B cell (primary cell): Measurements from ENCODE around the gene RMDN2. TPM values are rescaled to one million over a fixed set of nuclear protein-coding genes. Genes with fewer than 3 reads are reported as not detected.

Experiments
- ATAC-seq: fragments of 200-7000 bp; cut with Tn5 transposase; one replicate; pipeline ENCODE4 v1.10.0; 2021; ENCODE audit warnings: low read depth, mild to moderate bottlenecking, moderate number of reproducible peaks, moderate library complexity
- CTCF ChIA-PET: fragments of 350-600 bp; sonication (Branson Sonifier 250); formaldehyde crosslinking; loops from one replicate; lab custom pipeline; 2021; ENCODE audit warnings: antibody characterized with exemption, inconsistent platforms; lab: Charles Lee
- POLR2A ChIA-PET: fragments of 350-600 bp; sonication (Branson Sonifier 250); formaldehyde crosslinking; loops from one replicate; lab custom pipeline; 2021; ENCODE audit warnings: antibody characterized with exemption; lab: Charles Lee
- DNase-seq: peaks from one replicate; pipeline ENCODE4 v3.0.0; 2013
- H2AFZ ChIP-seq: 2 replicates; pipeline ENCODE4 v1.6.1; 2012; ENCODE audit warnings: mild to moderate bottlenecking, low read depth, low read length; ENCODE audit not compliant: insufficient read depth, poor library complexity, severe bottlenecking
- H3K27ac ChIP-seq, 2 donors: 1 replicate in 1 of 2; 2 replicates in 1 of 2; pipeline ENCODE4 v1.5.1; 2012 to 2013; ENCODE audit warnings: low read length in 2 of 2, mild to moderate bottlenecking in 2 of 2, moderate library complexity in 1 of 2
- H3K27me3 ChIP-seq, 4 experiments: fragments of 200-600 bp in 1 of 4; sonication (generic) in 1 of 4; replicated peaks in 1 of 4; 1 replicate in 2 of 4; 2 replicates in 2 of 4; pipeline versions ENCODE4 v1.6.1 to v1.7.0; 2013 to 2016; ENCODE audit warnings: low read length in 3 of 4, mild to moderate bottlenecking in 2 of 4, mixed read lengths in 1 of 4, moderate library complexity in 1 of 4; ENCODE audit not compliant: insufficient read depth in 4 of 4, control insufficient read depth in 3 of 4; ENCODE audit errors: control extremely low read depth in 1 of 4
- H3K36me3 ChIP-seq, 2 experiments: replicated peaks in 1 of 2; 1 replicate in 1 of 2; 2 replicates in 1 of 2; pipeline versions ENCODE4 v1.6.1 to v1.7.1; 2013; ENCODE audit warnings: low read length in 1 of 2; ENCODE audit not compliant: insufficient read depth in 2 of 2, control insufficient read depth in 1 of 2; ENCODE audit errors: control extremely low read depth in 1 of 2, extremely low read depth in 1 of 2
- H3K4me1 ChIP-seq, 2 donors: fragments of 200-600 bp in 1 of 2; sonication (generic) in 1 of 2; 1 replicate in 1 of 2; 2 replicates in 1 of 2; pipeline versions ENCODE4 v1.5.1 to v1.6.1; 2013 to 2017; ENCODE audit warnings: low read length in 2 of 2; ENCODE audit not compliant: control insufficient read depth in 2 of 2, insufficient read depth in 2 of 2
- H3K4me2 ChIP-seq: replicated peaks from 2 replicates; pipeline ENCODE3; 2012; ENCODE audit warnings: mild to moderate bottlenecking, low read depth, low read length; ENCODE audit not compliant: poor library complexity, severe bottlenecking
- H3K4me3 ChIP-seq, 5 experiments: fragments of 200-600 bp in 1 of 5; sonication (generic) in 1 of 5; 1 replicate in 3 of 5; 2 replicates in 2 of 5; pipeline versions ENCODE4 v1.5.1 to v1.7.0; 2011 to 2016; ENCODE audit warnings: low read length in 4 of 5, mild to moderate bottlenecking in 4 of 5, low read depth in 2 of 5, control low read depth in 1 of 5, moderate library complexity in 1 of 5; ENCODE audit not compliant: insufficient read depth in 1 of 5; ENCODE audit errors: control extremely low read depth in 1 of 5, extremely low read depth in 1 of 5
- H3K79me2 ChIP-seq: fragments of 200-600 bp; sonication (generic); one replicate; pipeline ENCODE4 v1.6.0; 2016; ENCODE audit warnings: low read length; ENCODE audit not compliant: control insufficient read depth, insufficient read depth
- H3K9ac ChIP-seq: fragments of 200-600 bp; sonication (generic); 2 replicates; pipeline ENCODE4 v1.6.1; 2017; ENCODE audit warnings: mild to moderate bottlenecking, low read length, moderate library complexity
- H3K9me3 ChIP-seq, 3 donors: one replicate each; pipeline versions ENCODE4 v1.6.1 to v1.7.1; 2013; ENCODE audit warnings: low read length in 2 of 3; ENCODE audit not compliant: control insufficient read depth in 2 of 3, insufficient read depth in 1 of 3; ENCODE audit errors: control extremely low read depth in 1 of 3
- H4K20me1 ChIP-seq: 2 replicates; pipeline ENCODE4 v1.6.0; 2012; ENCODE audit warnings: mild to moderate bottlenecking, low read length; ENCODE audit not compliant: insufficient read depth, control insufficient read depth, poor library complexity, severe bottlenecking
- H3K27ac Mint-ChIP-seq: one replicate; pipeline ENCODE4 v1.8.0; 2021; ENCODE audit warnings: mixed read lengths
- H3K27me3 Mint-ChIP-seq: one replicate; pipeline ENCODE4 v1.8.0; 2021; ENCODE audit warnings: mixed read lengths
- H3K4me1 Mint-ChIP-seq: one replicate; pipeline ENCODE4 v1.8.0; 2021; ENCODE audit warnings: mixed read lengths
- H3K4me3 Mint-ChIP-seq: one replicate; pipeline ENCODE4 v1.8.0; 2021; ENCODE audit warnings: mixed read lengths
- H3K9me3 Mint-ChIP-seq: one replicate; pipeline ENCODE4 v1.8.0; 2022; ENCODE audit warnings: mixed read lengths; ENCODE audit not compliant: insufficient read depth
- CTCF ChIP-seq: fragments of 200-600 bp; IDR thresholded peaks from one replicate; pipeline ENCODE4 v1.8.0; 2022; ENCODE audit warnings: antibody characterized with exemption, mild to moderate bottlenecking
- EZH2 ChIP-seq: IDR thresholded peaks from 2 replicates; pipeline ENCODE4 v1.6.1; 2012; ENCODE audit warnings: borderline replicate concordance, low read depth, mild to moderate bottlenecking, moderate library complexity, low read length; ENCODE audit not compliant: insufficient read depth, poor library complexity, severe bottlenecking
- WGBS: methylation state at CpG from one replicate; pipeline ENCODE4 v1.1.5; 2013; ENCODE audit warnings: missing lambda C conversion rate; ENCODE audit not compliant: insufficient coverage; 5-methylcytosine and 5-hydroxymethylcytosine counted together
- intact Hi-C: fragments of 100-400 bp; cut with micrococcal nuclease; formaldehyde crosslinking; loops from one replicate; pipeline ENCODE4 v1.10.0; 2022
- polyA plus RNA-seq: library from polyadenylated mRNA; depleted of rRNA; stranded (reverse); fragments of >200 nt; gene quantifications from 2 replicates; pipeline ENCODE4 v1.2.3, GENCODE V29; 2012
- total RNA-seq, 2 donors: library from RNA; stranded (reverse); fragments of 120-200 nt in 1 of 2; gene quantifications; 1 replicate in 1 of 2; 2 replicates in 1 of 2; pipeline versions ENCODE4 v1.2.3 to v1.2.4, GENCODE V29; 2013 to 2022

The RMDN2 gene
- total and polyA plus RNA-seq, 2 donors (not counting 1 experiment from before 2014, with no cell fraction given) = 6.4 to 6.6 TPM

- TF ChIP-seq EZH2 (no peak), CTCF (peak; percentile 97)
- peaks cover 31% of the 10 kb centered on the region for H3K27me3 Mint-ChIP-seq
- H3K27ac Mint-ChIP-seq = no peak overlapping the region
- Histone ChIP-seq H3K4me1 (no peaks in the 10 kb centered on the region), H3K36me3 (no peaks in the 10 kb centered on the region), H4K20me1 (no peaks in the 10 kb centered on the region), H3K79me2 (no peaks in the 10 kb centered on the region), H3K4me2 (no peak overlapping the region), H3K27ac (no peak overlapping the region), H3K4me3 (no peak overlapping the region), H3K9ac (no peak overlapping the region), H3K9me3 (no peaks in the 10 kb centered on the region), H3K27me3 (peaks cover 0 to 6% (median 2%) of the 10 kb centered on the region in 4 experiments), H2AFZ (no peak overlapping the region)
- WGBS = 83% methylated on average over 2 of the region's 12 CpGs
- ChIA-PET POLR2A (no interaction called here), CTCF (interaction anchor here (0.6 to 9.6 kb wide), 46 partner anchors 8 to 1098 kb away, joined by 3 to 147 read pairs (median 6); no protein-coding TSS in a partner anchor)
- intact Hi-C loops = loop anchor here (1.0 to 5.0 kb wide), 7 partner anchors 45 to 1097 kb away; partner anchors contain the start of genes CEBPZ and NDUFAF7
- H3K9me3 Mint-ChIP-seq = no peaks in the 10 kb centered on the region
- no peak overlapping the region for H3K4me3 Mint-ChIP-seq
- DNase-seq (peak; percentile 76), ATAC-seq (peak; percentile 43)
- no peaks in the 10 kb centered on the region for H3K4me1 Mint-ChIP-seq
Observed at GRCh38 chr2:37877457-37878315, 47.4 kb upstream of the RMDN2 start.

GRCh38 chr2:37878536-37878935 is 46.6 kb upstream of the RMDN2 start:
- H3K4me2 ChIP-seq = no peak overlapping the region
- no peak for DNase-seq
- H2AFZ ChIP-seq = no peak overlapping the region
- CTCF ChIA-PET = interaction anchor here (0.6 to 9.6 kb wide), 20 partner anchors 8 to 1099 kb away, joined by 3 to 147 read pairs (median 7); no protein-coding TSS in a partner anchor
- intact Hi-C loops = loop anchor here (5.0 kb wide), 1 partner anchor 711 kb away; no protein-coding TSS in a partner anchor
- H3K27me3 ChIP-seq = peaks cover 0 to 6% (median 0%) of the 10 kb centered on the region in 4 experiments
- Mint-ChIP-seq H3K27me3 (peaks cover 34% of the 10 kb centered on the region), H3K27ac (no peak overlapping the region), H3K4me1 (no peaks in the 10 kb centered on the region), H3K9me3 (no peaks in the 10 kb centered on the region), H3K4me3 (no peak overlapping the region)
- no peaks in the 10 kb centered on the region for H3K36me3 ChIP-seq
- ATAC-seq = no peak
- H3K9ac ChIP-seq = no peak overlapping the region
- no peaks in the 10 kb centered on the region for H3K4me1 ChIP-seq
- H3K27ac ChIP-seq = no peak overlapping the region
- no peaks in the 10 kb centered on the region for H4K20me1 ChIP-seq
- TF ChIP-seq EZH2 (no peak), CTCF (no peak)
- no peak overlapping the region for H3K4me3 ChIP-seq
- H3K79me2 ChIP-seq = no peaks in the 10 kb centered on the region
- POLR2A ChIA-PET = no interaction called here
- WGBS = 100% methylated on average over 1 of the region's 4 CpGs
- H3K9me3 ChIP-seq = no peaks in the 10 kb centered on the region
